Measurements from ENCODE around the gene YBEY.

- TF ChIP-seq CTCF (optimal IDR thresholded peaks at IDR 0.05 in 1 of 3, IDR thresholded peaks at IDR 0.05 in 1 of 3, conservative IDR thresholded peaks at IDR 0.05 in 1 of 3; ENCODE audit: extremely low read depth in 1 of 3, insufficient read depth in 2 of 3, low read length in 3 of 3) (no peak), EZH2 (IDR thresholded peaks at IDR 0.05; ENCODE audit: low read length) (no peak)
These were observed 43.7 kb downstream of the YBEY start for GRCh38 chr21:46329796-46330195.
